HEK293 (cell line): ENCODE results near the gene NBPF11.
A peak's percentile ranks its signal among the peaks of the same experiment; 100 is the strongest.
"Not testable (repeated sequence)": the region's sequence is repeated elsewhere in the genome, so short reads cannot be mapped to it uniquely, and the experiment has no call there.

Experiments used
- CTCF ChIA-PET: fragments of 350-600 bp; formaldehyde crosslinking; extraction: SDS; loops from one replicate; lab custom pipeline; 2021; ENCODE audit warnings: antibody characterized with exemption; lab: Yijun Ruan, JAX
- POLR2A ChIA-PET: fragments of 300-600 bp; formaldehyde crosslinking; extraction: SDS; loops from one replicate; lab custom pipeline; 2020; ENCODE audit warnings: antibody characterized with exemption, inconsistent platforms; lab: Yijun Ruan, JAX
- H3K27ac ChIP-seq: fragments of 200-500 bp; sonication (Bioruptor generic); 2 replicates; pipeline ENCODE4 v1.5.1; 2014; ENCODE audit warnings: low read depth, low read length, control low read depth, inconsistent platforms; ENCODE audit errors: extremely low read depth
- H3K36me3 ChIP-seq, 2 experiments: fragments of 200-500 bp in 1 of 2; sonication (Bioruptor generic) in 1 of 2; 1 replicate in 1 of 2; 2 replicates in 1 of 2; pipeline ENCODE4 v1.5.1; 2014 to 2017; ENCODE audit warnings: inconsistent platforms in 2 of 2, low read length in 2 of 2; ENCODE audit not compliant: control insufficient read depth in 2 of 2, insufficient read depth in 1 of 2
- H3K4me1 ChIP-seq: fragments of 200-500 bp; sonication (Bioruptor generic); 2 replicates; pipeline ENCODE4 v1.5.1; 2014; ENCODE audit warnings: mild to moderate bottlenecking, low read length, inconsistent platforms; ENCODE audit not compliant: control insufficient read depth, insufficient read depth
- H3K4me3 ChIP-seq: 2 replicates; pipeline ENCODE4 v1.5.1; 2011; ENCODE audit warnings: low read depth, mild to moderate bottlenecking, control low read depth, low read length, moderate library complexity
- H3K9me3 ChIP-seq: fragments of 200-500 bp; sonication (Bioruptor generic); 2 replicates; pipeline ENCODE4 v1.5.1; 2014; ENCODE audit warnings: low read depth, low read length, inconsistent platforms; ENCODE audit not compliant: control insufficient read depth, insufficient read depth
- PRDM1 ChIP-seq: fragments of 450-650 bp; formaldehyde crosslinking; IDR thresholded peaks from 2 replicates; pipeline ENCODE4; 2016; ENCODE audit warnings: missing biosample characterization, missing genetic modification characterization
- ZNF366 ChIP-seq: fragments of 450-650 bp; formaldehyde crosslinking; conservative IDR thresholded peaks from 2 replicates; pipeline ENCODE4 v1.5.1; 2016; ENCODE audit warnings: missing biosample characterization, missing genetic modification characterization
- ZNF513 ChIP-seq: fragments of 450-650 bp; IDR thresholded peaks from 2 replicates; pipeline ENCODE4 v1.5.1; 2018; ENCODE audit warnings: missing biosample characterization, missing genetic modification characterization

Gene NBPF11

GRCh38 chr1:148143223-148143622 lies 8.9 kb downstream of the NBPF11 start:
- H3K27ac ChIP-seq, H3K4me1 ChIP-seq, H3K9me3 ChIP-seq, POLR2A ChIA-PET, H3K4me3 ChIP-seq, CTCF ChIA-PET, H3K36me3 ChIP-seq: not testable (repeated sequence)

GRCh38 chr1:148141936-148142335 lies 10.1 kb downstream of the NBPF11 start:
- H3K36me3 ChIP-seq, CTCF ChIA-PET, H3K4me3 ChIP-seq, H3K4me1 ChIP-seq, POLR2A ChIA-PET, H3K27ac ChIP-seq, H3K9me3 ChIP-seq: not testable (repeated sequence)
- TF ChIP-seq PRDM1 (tag by site-specific recombination) (peak; percentile 65), ZNF366 (tag by site-specific recombination) (peak; percentile 89)

GRCh38 chr1:148138606-148139005 lies 13.5 kb downstream of the NBPF11 start:
- CTCF ChIA-PET, H3K36me3 ChIP-seq, POLR2A ChIA-PET, H3K4me3 ChIP-seq, H3K4me1 ChIP-seq, H3K9me3 ChIP-seq, H3K27ac ChIP-seq: not testable (repeated sequence)

DNA sequence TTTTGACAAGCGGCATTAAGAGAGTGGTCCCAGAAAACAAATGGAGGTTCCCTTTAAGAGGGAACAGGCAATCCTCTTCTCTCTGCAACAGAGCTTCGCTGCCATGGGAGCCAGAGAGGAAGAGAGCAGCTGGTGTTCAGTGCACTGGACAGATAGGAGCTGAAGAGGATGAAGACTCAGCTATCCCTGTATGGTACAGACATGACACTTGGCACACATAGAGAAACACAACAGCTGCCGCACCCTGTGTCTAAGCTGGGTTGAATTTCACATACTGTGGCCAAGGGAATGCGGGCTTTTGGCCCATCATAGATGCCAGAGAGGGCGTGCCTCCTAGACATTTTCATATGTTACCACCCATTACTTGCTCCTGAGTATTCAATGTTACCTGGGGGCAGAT lies 29.7 kb downstream of the NBPF11 start:
- H3K4me3 ChIP-seq, H3K4me1 ChIP-seq, CTCF ChIA-PET, POLR2A ChIA-PET, H3K27ac ChIP-seq, H3K9me3 ChIP-seq: not testable (repeated sequence)
- peaks cover 0 to 13% of the 10 kb centered on the region in 2 experiments; a peak in 2 of 3 replicates for H3K36me3 ChIP-seq
- peak; percentile 52; the same call in 1 of the 2 replicates for TF ChIP-seq ZNF513 (tag by site-specific recombination)

DNA sequence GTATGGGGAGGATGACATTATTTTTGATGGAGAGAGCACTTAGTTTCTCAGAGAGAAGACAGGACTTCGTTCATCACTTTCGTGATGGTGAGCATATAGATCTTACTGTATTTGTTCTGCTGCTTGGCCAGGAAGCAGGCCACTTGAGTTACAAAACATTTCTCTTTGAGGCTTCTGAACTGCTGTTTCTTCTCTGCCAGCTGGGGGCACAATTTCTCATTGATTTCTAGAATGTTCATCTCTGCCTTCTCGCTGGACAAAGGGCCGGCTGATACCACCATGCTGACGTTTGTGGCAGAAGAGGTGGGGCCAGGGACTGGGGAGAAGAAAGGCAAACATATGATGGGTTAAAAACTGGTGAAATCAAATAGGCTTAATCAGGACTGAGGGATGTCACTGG lies 31.7 kb downstream of the NBPF11 start:
- H3K36me3 ChIP-seq, H3K4me3 ChIP-seq, H3K4me1 ChIP-seq, POLR2A ChIA-PET, CTCF ChIA-PET, H3K9me3 ChIP-seq, H3K27ac ChIP-seq: not testable (repeated sequence)

- H3K4me1 ChIP-seq, POLR2A ChIA-PET, CTCF ChIA-PET, H3K27ac ChIP-seq, H3K36me3 ChIP-seq, H3K9me3 ChIP-seq, H3K4me3 ChIP-seq: not testable (repeated sequence)
Observed at GRCh38 chr1:148095732-148096131, 56.3 kb downstream of the NBPF11 start.

DNA sequence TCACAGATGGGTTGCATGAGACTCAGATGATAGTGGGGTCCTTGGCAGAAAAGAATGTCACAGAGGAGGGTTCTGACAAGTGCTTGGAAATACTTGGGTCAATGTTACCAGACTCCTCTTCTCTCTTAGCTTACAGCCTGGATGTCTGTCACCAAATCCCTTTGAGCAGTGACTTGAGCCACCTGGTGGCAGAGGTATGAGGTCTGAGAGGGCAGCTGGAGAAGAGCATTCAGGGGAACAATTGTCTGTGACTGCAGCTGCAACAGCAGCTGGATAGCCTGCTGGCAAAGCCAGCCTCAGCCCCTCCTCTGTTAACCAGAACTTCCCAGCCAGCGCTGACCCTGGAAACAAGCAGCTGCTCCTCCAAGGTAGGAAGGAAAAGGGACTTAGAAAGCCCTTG lies 65.9 kb downstream of the NBPF11 start:
- H3K36me3 ChIP-seq, CTCF ChIA-PET, H3K4me1 ChIP-seq, H3K9me3 ChIP-seq, H3K4me3 ChIP-seq, POLR2A ChIA-PET, H3K27ac ChIP-seq: not testable (repeated sequence)

DNA sequence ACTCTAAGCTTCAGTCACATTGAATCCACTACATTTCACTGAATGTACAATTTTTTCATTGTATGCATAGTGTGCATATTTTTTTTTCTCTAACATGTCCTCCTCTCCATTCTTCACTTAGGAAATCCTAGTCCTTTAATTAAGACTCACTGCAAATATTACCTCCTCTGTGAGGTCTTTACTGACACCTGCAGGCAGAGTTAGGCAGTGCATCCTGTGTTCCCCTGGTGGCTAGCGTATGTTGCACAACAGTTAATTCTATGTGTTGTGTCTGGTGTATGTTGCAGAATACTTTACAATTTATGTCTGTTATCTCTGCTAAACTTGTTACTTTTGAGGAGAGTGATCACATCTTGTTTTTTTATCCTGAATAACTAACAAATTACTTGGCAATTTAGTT lies 70.9 kb downstream of the NBPF11 start:
- CTCF ChIA-PET, H3K4me3 ChIP-seq, H3K27ac ChIP-seq, H3K36me3 ChIP-seq, POLR2A ChIA-PET, H3K9me3 ChIP-seq, H3K4me1 ChIP-seq: not testable (repeated sequence)

- POLR2A ChIA-PET, CTCF ChIA-PET, H3K9me3 ChIP-seq: not testable (repeated sequence)
Observed at GRCh38 chr1:148078632-148079519, 73.2 kb downstream of the NBPF11 start.

GRCh38 chr1:148078090-148078489 lies 74.0 kb downstream of the NBPF11 start:
- CTCF ChIA-PET, H3K27ac ChIP-seq, H3K36me3 ChIP-seq, H3K9me3 ChIP-seq, H3K4me1 ChIP-seq, POLR2A ChIA-PET, H3K4me3 ChIP-seq: not testable (repeated sequence)

More at GRCh38 chr1:148078632-148079519, 73.2 kb downstream of the NBPF11 start:
- not testable (repeated sequence) for H3K4me1 ChIP-seq, H3K4me3 ChIP-seq, H3K27ac ChIP-seq, H3K36me3 ChIP-seq
